K562 (cell line): ENCODE data around the gene SGMS1. TPM values are rescaled to one million over a fixed set of nuclear protein-coding genes. Genes with fewer than 3 reads are reported as not detected.

Experiments
- ARNT ChIP-seq, 2 experiments: fragments of 450-650 bp; IDR thresholded peaks; 2 replicates each; pipeline ENCODE4 v1.6.1; 2016; ENCODE audit warnings: mild to moderate bottlenecking in 1 of 2
- CEBPG ChIP-seq, 3 experiments: fragments of 200-800 bp in 1 of 3; sonication (Bioruptor generic) in 1 of 3; sonication (generic) in 1 of 3; formaldehyde crosslinking in 1 of 3; IDR thresholded peaks in 2 of 3; conservative IDR thresholded peaks in 1 of 3; 2 replicates each; pipeline versions ENCODE4 v1.6.1 to v1.8.0; 2016 to 2022; ENCODE audit warnings: missing compliant biosample characterization in 2 of 3, missing genetic modification characterization in 2 of 3, mild to moderate bottlenecking in 1 of 3, missing genetic modification reagents in 1 of 3
- CREB3 ChIP-seq: fragments of 450-650 bp; conservative IDR thresholded peaks from 2 replicates; pipeline ENCODE4 v1.6.1; 2016; ENCODE audit warnings: missing genetic modification characterization, low read depth, mild to moderate bottlenecking, missing compliant biosample characterization, moderate library complexity
- FOXK1 ChIP-seq: sonication (generic); formaldehyde crosslinking; IDR thresholded peaks from 2 replicates; pipeline ENCODE4 v1.8.0; 2022; ENCODE audit warnings: missing genetic modification reagents, mild to moderate bottlenecking, borderline replicate concordance
- HSF4 ChIP-seq: fragments of 250-450 bp; sonication (Bioruptor Pico); IDR thresholded peaks from 2 replicates; pipeline ENCODE4 v2.1.2; 2022; ENCODE audit warnings: mild to moderate bottlenecking, moderate library complexity, borderline replicate concordance
- IRF2 ChIP-seq: sonication (generic); formaldehyde crosslinking; IDR thresholded peaks from 2 replicates; pipeline ENCODE4 v1.8.1; 2022; ENCODE audit warnings: mild to moderate bottlenecking, missing genetic modification reagents
- KAT2B ChIP-seq: IDR thresholded peaks from one replicate; pipeline ENCODE4 v1.6.1; 2012; ENCODE audit warnings: low read depth, mild to moderate bottlenecking, control low read depth, inconsistent platforms, low read length, moderate library complexity
- KAT8 ChIP-seq: fragments of 450-650 bp; IDR thresholded peaks from 2 replicates; pipeline ENCODE4 v1.6.1; 2016; ENCODE audit warnings: low read depth, mild to moderate bottlenecking
- KLF1 ChIP-seq: fragments of 450-650 bp; IDR thresholded peaks from 2 replicates; pipeline ENCODE4 v1.6.1; 2016; ENCODE audit warnings: missing genetic modification characterization, missing compliant biosample characterization
- KLF6 ChIP-seq: fragments of 250-450 bp; sonication (Bioruptor Pico); IDR thresholded peaks from 2 replicates; pipeline ENCODE4 v1.4.0; 2020; ENCODE audit warnings: mild to moderate bottlenecking, moderate library complexity, borderline replicate concordance
- NFATC3 ChIP-seq: fragments of 450-650 bp; IDR thresholded peaks from 2 replicates; pipeline ENCODE4 v1.6.1; 2017; ENCODE audit warnings: mild to moderate bottlenecking
- NKRF ChIP-seq: fragments of 450-650 bp; IDR thresholded peaks from 2 replicates; pipeline ENCODE4 v1.6.1; 2016; ENCODE audit warnings: borderline replicate concordance
- PKNOX1 ChIP-seq: fragments of 450-650 bp; IDR thresholded peaks from 2 replicates; pipeline ENCODE4 v1.6.1; 2016
- PTRF ChIP-seq: fragments of 450-650 bp; IDR thresholded peaks from 2 replicates; pipeline ENCODE4 v1.6.1; 2016; ENCODE audit warnings: mild to moderate bottlenecking, missing genetic modification characterization, missing compliant biosample characterization
- RNF219 ChIP-seq: fragments of 250-450 bp; sonication (Bioruptor Pico); IDR thresholded peaks from 2 replicates; pipeline ENCODE4 v1.5.0; 2022; ENCODE audit warnings: mild to moderate bottlenecking
- STAG1 ChIP-seq: sonication (generic); formaldehyde crosslinking; IDR thresholded peaks from 2 replicates; pipeline ENCODE4 v1.5.0; 2020; ENCODE audit warnings: missing genetic modification reagents, borderline replicate concordance
- TRIM24 ChIP-seq, 2 experiments: fragments of 450-650 bp; IDR thresholded peaks; 2 replicates each; pipeline ENCODE4 v1.6.1; 2016
- TSC22D4 ChIP-seq: fragments of 450-650 bp; IDR thresholded peaks from 2 replicates; pipeline ENCODE4 v1.6.1; 2016; ENCODE audit warnings: missing genetic modification characterization, missing biosample characterization, control low read depth
- ZFP36 ChIP-seq: fragments of 150-350 bp; IDR thresholded peaks from 2 replicates; pipeline ENCODE4 v1.6.1; 2018; ENCODE audit warnings: low read length, low read depth; ENCODE audit not compliant: partially characterized antibody
- ZNF263 ChIP-seq: sonication (generic); formaldehyde crosslinking; IDR thresholded peaks from 2 replicates; pipeline ENCODE4 v1.8.0; 2022; ENCODE audit warnings: mild to moderate bottlenecking, missing genetic modification reagents, borderline replicate concordance
- ZNF766 ChIP-seq: fragments of 200-800 bp; sonication (Bioruptor generic); conservative IDR thresholded peaks from 2 replicates; pipeline ENCODE4 v1.6.1; 2016; ENCODE audit warnings: missing genetic modification characterization, missing compliant biosample characterization
- ZNF780A ChIP-seq: fragments of 250-450 bp; sonication (Bioruptor Pico); IDR thresholded peaks from 2 replicates; pipeline ENCODE4 v1.5.0; 2021; ENCODE audit warnings: mild to moderate bottlenecking
- polyA plus RNA-seq, 8 experiments: library from polyadenylated mRNA; depleted of rRNA in 4 of 8; stranded (reverse) in 5 of 8; unstranded in 3 of 8; fragments of >200 nt; fragmentation: Nextera tagmentation in 2 of 8; fragmentation: Illumina TruSeq in 1 of 8; extraction: Ambion mirVana in 2 of 8; extraction: Trizol in 1 of 8; gene quantifications; 2 replicates each; pipeline versions ENCODE4 v1.2.1 to v1.2.3, GENCODE V29; 2011 to 2014; ENCODE audit warnings: inconsistent platforms in 1 of 8, missing spikeins in 1 of 8
- total RNA-seq, 7 experiments: library from RNA; depleted of rRNA in 6 of 7; stranded (reverse); fragments of >200 nt in 6 of 7; fragmentation: Illumina TruSeq in 2 of 7; extraction: Trizol in 2 of 7; gene quantifications; 2 replicates each; pipeline versions ENCODE4 v1.2.1 to v1.2.3, GENCODE V29; 2011 to 2021; ENCODE audit warnings: low replicate concordance in 1 of 7

The SGMS1 gene
- total and polyA plus RNA-seq, 9 of the 15 experiments (the other 6 are each of a cell fraction or from before 2014, with no cell fraction given) = 22.6 to 232 (median 82.2) TPM

- TF ChIP-seq NKRF = peak; percentile 26; the same call in 1 of the 2 replicates
- no peak; a peak in 1 of 4 replicates for TF ChIP-seq TRIM24 (IDR thresholded peaks at IDR 0.05)
- no peak for TF ChIP-seq TSC22D4 (tag)
- TF ChIP-seq CREB3 (tag) = 0 out of 2 replicates have a peak, but pooled peaks have one; percentile 28
- TF ChIP-seq ZFP36 = no peak
- no peak for TF ChIP-seq ZNF766
- TF ChIP-seq KLF6 = 0 out of 2 replicates have a peak, but pooled peaks have one; percentile 47
- TF ChIP-seq PTRF = no peak
- no peak; the same call in 1 of the 2 replicates for TF ChIP-seq CEBPG (CRISPR knock-in tag; IDR thresholded peaks at IDR 0.05)
- no peak for TF ChIP-seq CEBPG (tag; conservative IDR thresholded peaks at IDR 0.05 in 1 of 2, IDR thresholded peaks at IDR 0.05 in 1 of 2)
- no peak for TF ChIP-seq IRF2
- TF ChIP-seq RNF219 = no peak
- peak; percentile 12 to 15; a peak in 2 of 4 replicates for TF ChIP-seq ARNT (IDR thresholded peaks at IDR 0.05)
- TF ChIP-seq STAG1 = no peak
- no peak for TF ChIP-seq KLF1 (tag)
- TF ChIP-seq ZNF263 (CRISPR knock-in tag) = no peak
- no peak for TF ChIP-seq NFATC3
- no peak for TF ChIP-seq PKNOX1
- TF ChIP-seq FOXK1 (CRISPR knock-in tag) = no peak
- TF ChIP-seq HSF4 (CRISPR knock-in tag) = peak; percentile 15; the same call in 1 of the 2 replicates
- TF ChIP-seq KAT2B = no peak
- no peak for TF ChIP-seq KAT8
- TF ChIP-seq ZNF780A = no peak
Observed at GRCh38 chr10:50554995-50555568, 68.7 kb downstream of the SGMS1 start (continued).
